PFSK-1 (cell line): Measurements from ENCODE around the gene GRK1.

ENCODE experiments used
- FOXP2 ChIP-seq: optimal IDR thresholded peaks from 2 replicates; pipeline ENCODE3; 2011; ENCODE audit warnings: borderline replicate concordance, control low read depth, inconsistent platforms; ENCODE audit not compliant: insufficient read depth; ENCODE audit errors: extremely low read length, extremely low read depth
- POLR2AphosphoS5 ChIP-seq: IDR thresholded peaks from 2 replicates; pipeline ENCODE4 v1.6.1; 2012; ENCODE audit warnings: low read depth, mild to moderate bottlenecking, control low read depth, low read length, moderate library complexity
- SIN3A ChIP-seq: IDR thresholded peaks from 2 replicates; pipeline ENCODE4 v1.6.1; 2012; ENCODE audit warnings: mild to moderate bottlenecking, low read length, moderate library complexity, borderline replicate concordance; ENCODE audit not compliant: insufficient read depth
- TAF1 ChIP-seq: IDR thresholded peaks from 2 replicates; pipeline ENCODE4 v1.6.1; 2012; ENCODE audit warnings: low read length, control low read depth, borderline replicate concordance; ENCODE audit not compliant: insufficient read depth
- TF ChIP-seq, protein P1 (sequence below), 2 experiments: IDR thresholded peaks; 2 replicates each; pipeline versions ENCODE4 v1.6.1 to v1.8.0; 2011 to 2012; ENCODE audit warnings: low read depth in 2 of 2, low read length in 2 of 2, control low read depth in 1 of 2, inconsistent platforms in 1 of 2, mild to moderate bottlenecking in 1 of 2, moderate library complexity in 1 of 2; ENCODE audit not compliant: insufficient read depth in 1 of 2

The GRK1 gene

DNA sequence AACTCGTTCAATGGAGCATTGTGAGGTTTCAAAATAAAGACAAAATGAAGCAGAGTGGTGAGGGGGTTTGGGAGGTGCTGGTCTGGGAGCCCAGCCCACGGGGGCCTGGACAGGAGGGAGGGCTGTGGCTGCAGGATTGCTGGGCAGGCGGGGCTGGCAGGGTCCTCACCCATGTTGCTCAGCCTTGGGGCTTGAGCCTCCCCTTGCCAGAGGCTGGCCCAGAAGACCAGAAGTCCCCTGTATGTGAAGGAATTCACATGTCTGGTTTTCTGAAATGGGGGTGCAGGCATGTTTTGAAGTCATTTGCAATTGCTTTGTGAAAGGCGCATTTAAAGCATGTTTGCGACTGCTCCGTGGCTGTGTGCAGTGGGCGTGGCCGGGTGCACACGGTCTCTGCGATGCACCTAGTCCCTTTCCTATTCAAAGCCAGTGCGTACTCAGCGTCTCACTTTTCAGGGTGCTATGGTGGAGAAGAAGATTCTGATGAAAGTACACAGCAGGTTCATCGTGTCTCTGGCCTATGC, 2.3 kb downstream of the GRK1 start:
- no peak for TF ChIP-seq SIN3A
- no peak for TF ChIP-seq FOXP2
- TF ChIP-seq, protein P1, sequence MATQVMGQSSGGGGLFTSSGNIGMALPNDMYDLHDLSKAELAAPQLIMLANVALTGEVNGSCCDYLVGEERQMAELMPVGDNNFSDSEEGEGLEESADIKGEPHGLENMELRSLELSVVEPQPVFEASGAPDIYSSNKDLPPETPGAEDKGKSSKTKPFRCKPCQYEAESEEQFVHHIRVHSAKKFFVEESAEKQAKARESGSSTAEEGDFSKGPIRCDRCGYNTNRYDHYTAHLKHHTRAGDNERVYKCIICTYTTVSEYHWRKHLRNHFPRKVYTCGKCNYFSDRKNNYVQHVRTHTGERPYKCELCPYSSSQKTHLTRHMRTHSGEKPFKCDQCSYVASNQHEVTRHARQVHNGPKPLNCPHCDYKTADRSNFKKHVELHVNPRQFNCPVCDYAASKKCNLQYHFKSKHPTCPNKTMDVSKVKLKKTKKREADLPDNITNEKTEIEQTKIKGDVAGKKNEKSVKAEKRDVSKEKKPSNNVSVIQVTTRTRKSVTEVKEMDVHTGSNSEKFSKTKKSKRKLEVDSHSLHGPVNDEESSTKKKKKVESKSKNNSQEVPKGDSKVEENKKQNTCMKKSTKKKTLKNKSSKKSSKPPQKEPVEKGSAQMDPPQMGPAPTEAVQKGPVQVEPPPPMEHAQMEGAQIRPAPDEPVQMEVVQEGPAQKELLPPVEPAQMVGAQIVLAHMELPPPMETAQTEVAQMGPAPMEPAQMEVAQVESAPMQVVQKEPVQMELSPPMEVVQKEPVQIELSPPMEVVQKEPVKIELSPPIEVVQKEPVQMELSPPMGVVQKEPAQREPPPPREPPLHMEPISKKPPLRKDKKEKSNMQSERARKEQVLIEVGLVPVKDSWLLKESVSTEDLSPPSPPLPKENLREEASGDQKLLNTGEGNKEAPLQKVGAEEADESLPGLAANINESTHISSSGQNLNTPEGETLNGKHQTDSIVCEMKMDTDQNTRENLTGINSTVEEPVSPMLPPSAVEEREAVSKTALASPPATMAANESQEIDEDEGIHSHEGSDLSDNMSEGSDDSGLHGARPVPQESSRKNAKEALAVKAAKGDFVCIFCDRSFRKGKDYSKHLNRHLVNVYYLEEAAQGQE (IDR thresholded peaks at IDR 0.05; ENCODE audit: insufficient read depth in 1 of 2, low read depth in 2 of 2, low read length in 2 of 2): no peak
- no peak for TF ChIP-seq POLR2AphosphoS5
- TF ChIP-seq TAF1: no peak

DNA sequence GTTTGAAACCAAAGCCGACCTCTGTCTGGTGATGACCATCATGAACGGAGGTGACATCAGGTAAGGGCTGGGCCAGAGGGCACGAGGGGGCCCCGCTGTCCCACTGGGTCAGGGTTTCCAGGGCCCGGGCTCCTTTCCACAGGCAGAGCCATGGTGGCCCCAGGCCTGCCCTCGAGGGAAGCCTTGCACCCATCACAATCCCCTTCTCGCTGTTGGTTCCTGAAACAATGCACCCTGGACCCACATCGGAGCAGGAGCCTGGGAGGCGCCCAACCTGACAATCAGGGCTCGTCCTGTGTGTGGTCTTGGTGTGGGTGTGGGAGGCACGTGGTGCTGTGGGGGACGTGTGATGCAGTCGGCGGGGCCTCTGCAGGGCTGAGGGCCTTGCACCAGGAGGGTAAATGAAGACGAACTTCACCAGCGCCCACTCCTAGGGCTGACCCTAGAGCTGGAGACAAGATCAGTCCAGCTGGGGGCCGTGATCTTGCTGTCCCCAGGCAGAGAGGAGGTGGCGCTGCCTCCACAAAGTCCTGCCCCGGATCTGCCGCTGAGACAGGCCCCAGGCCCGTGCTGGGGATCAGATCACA, 2.8 kb downstream of the GRK1 start:
- TF ChIP-seq POLR2AphosphoS5: no peak
- TF ChIP-seq TAF1: no peak
- TF ChIP-seq SIN3A: no peak
- TF ChIP-seq, protein P1 (IDR thresholded peaks at IDR 0.05; ENCODE audit: insufficient read depth in 1 of 2, low read depth in 2 of 2, low read length in 2 of 2): no peak
- TF ChIP-seq FOXP2: no peak

DNA sequence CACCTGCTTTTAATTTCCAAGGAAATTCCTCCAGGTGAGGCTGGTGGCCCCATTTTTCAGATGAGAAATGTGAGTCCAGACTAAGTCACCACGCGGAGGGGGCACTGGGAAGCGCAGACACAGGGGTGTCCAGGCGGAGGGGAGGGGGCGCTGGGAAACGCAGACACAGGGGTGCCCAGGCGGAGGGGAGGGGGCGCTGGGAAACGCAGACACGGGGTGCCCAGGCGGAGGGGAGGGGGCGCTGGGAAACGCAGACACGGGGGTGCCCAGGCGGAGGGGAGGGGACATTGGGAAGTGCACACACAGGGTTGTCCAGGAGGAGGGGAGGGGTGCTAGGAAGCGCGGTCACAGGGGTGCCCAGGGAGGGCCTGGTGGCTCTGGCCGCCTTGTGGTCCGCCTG, 3.5 kb downstream of the GRK1 start:
- TF ChIP-seq SIN3A (no peak), FOXP2 (no peak), POLR2AphosphoS5 (no peak), TAF1 (no peak)
- TF ChIP-seq, protein P1 (IDR thresholded peaks at IDR 0.05; ENCODE audit: insufficient read depth in 1 of 2, low read depth in 2 of 2, low read length in 2 of 2): no peak

DNA sequence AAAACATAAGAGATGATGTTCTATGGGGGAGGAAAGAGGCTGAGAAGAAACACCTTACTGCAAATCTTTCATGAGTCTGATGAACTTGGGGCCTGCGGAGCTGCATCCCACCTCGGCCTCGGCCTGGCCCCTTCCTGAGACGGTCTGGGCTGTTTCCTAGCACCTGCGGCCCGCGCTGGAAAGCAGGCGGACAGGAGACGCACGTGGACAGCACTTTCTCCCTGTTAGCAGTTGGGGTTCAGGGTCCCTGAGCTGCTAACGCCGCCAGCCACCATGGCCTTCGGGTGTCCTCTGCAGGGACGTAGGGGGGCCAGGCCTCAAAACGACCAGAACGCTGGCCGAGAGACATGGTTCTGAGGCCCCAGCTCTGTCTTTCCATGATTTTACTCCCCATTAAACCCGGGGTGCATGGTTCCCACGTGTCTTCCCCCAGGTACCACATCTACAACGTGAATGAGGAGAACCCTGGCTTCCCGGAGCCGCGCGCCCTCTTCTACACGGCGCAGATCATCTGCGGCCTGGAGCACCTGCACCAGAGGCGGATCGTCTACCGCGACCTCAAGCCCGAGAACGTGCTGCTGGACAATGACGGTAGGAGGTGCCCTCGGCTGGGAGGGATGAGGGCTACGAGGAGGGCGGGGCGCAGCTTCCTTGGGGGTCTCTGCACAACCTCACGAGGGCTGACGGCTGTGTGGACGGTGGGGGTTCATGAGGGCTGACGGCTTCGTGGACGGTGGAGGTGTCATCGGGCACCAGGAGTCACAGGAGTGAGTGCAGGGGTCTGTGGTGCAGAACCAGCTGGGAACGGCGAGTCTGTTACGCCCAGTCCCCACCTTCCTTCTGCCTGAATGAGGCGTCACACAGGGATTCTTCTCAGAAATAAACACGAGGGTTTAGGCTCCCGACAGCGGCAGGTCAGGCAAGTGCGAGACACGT, 4.3 kb downstream of the GRK1 start:
- TF ChIP-seq FOXP2: no peak
- no peak for TF ChIP-seq TAF1
- TF ChIP-seq SIN3A: no peak

DNA sequence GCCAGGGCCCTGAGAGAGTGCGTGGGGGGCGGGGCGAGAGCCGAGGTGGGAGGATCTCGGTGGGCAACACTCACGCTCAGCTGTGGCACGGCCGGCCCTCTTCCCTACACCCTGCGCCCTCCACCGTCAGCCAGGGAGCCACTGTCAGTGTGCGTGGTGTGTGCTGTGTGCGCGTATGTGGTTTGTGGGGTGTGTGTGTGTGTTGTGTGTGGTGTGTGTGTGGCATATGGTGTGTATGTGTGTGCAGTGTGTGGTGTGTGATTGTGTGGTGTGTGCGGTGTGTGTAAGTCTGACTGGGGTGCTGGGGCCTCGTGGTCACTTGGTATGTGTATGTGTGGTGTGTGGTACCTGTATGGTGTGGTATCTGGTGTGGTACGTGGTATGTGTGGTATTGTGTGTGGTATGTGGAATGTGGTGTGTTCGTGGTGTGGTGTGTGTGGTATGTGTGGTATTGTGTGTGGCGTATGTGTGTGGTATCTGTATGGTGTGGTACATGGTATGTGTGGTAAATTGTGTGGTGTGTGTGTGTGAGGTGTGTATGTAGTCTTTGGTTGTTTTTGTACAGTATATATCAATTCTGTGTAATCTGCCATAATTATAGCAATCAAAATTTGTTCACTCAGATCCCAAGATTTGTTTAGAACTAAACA, 5.1 kb downstream of the GRK1 start:
- no peak for TF ChIP-seq SIN3A
- no peak for TF ChIP-seq FOXP2
- no peak for TF ChIP-seq POLR2AphosphoS5
- TF ChIP-seq TAF1: no peak
- TF ChIP-seq, protein P1 (IDR thresholded peaks at IDR 0.05; ENCODE audit: insufficient read depth in 1 of 2, low read depth in 2 of 2, low read length in 2 of 2): no peak
